ENCODE results near the gene HEPN1. TPM values are rescaled to one million over a fixed set of nuclear protein-coding genes. Genes with fewer than 3 reads are reported as not detected.

The HEPN1 gene
- total RNA-seq, 1 donor from 2014 or later = not detected

- DNase-seq (ENCODE audit: low spot score, unreplicated experiment) = no peak
- Mint-ChIP-seq H3K4me1 (ENCODE audit: low read depth) (no peaks in the 10 kb centered on the region), H3K9me3 (ENCODE audit: low read depth) (peaks cover 5% of the 10 kb centered on the region), H3K27me3 (peaks cover 60% of the 10 kb centered on the region), H3K4me3 (ENCODE audit: low read depth) (no peak overlapping the region), H3K27ac (no peak overlapping the region), H3K36me3 (ENCODE audit: insufficient read depth) (no peaks in the 10 kb centered on the region)
- TF ChIP-seq CTCF (IDR thresholded peaks at IDR 0.05; ENCODE audit: unreplicated experiment) = no peak
These were observed 16.4 kb upstream of the HEPN1 start for GRCh38 chr11:124902616-124903015.

GRCh38 chr11:124915541-124916369 is 3.3 kb upstream of the HEPN1 start:
- no peak overlapping the region for H3K4me3 Mint-ChIP-seq (ENCODE audit: low read depth)
- no peaks in the 10 kb centered on the region for H3K36me3 Mint-ChIP-seq (ENCODE audit: insufficient read depth)
- H3K27me3 Mint-ChIP-seq = peaks cover 26% of the 10 kb centered on the region

GRCh38 chr11:124916370-124916710 is 2.7 kb upstream of the HEPN1 start:
- H3K4me1 Mint-ChIP-seq (ENCODE audit: low read depth) = no peaks in the 10 kb centered on the region
- TF ChIP-seq CTCF (IDR thresholded peaks at IDR 0.05; ENCODE audit: unreplicated experiment) = no peak
- DNase-seq (ENCODE audit: low spot score, unreplicated experiment) = no peak
- H3K27ac Mint-ChIP-seq = no peak overlapping the region
- H3K9me3 Mint-ChIP-seq (ENCODE audit: low read depth) = peaks cover 5% of the 10 kb centered on the region
- H3K36me3 Mint-ChIP-seq (ENCODE audit: insufficient read depth) = no peaks in the 10 kb centered on the region
- H3K4me3 Mint-ChIP-seq (ENCODE audit: low read depth) = no peak overlapping the region
- peaks cover 26% of the 10 kb centered on the region for H3K27me3 Mint-ChIP-seq

More at GRCh38 chr11:124915541-124916369, 3.3 kb upstream of the HEPN1 start:
- Mint-ChIP-seq H3K9me3 (ENCODE audit: low read depth) (peaks cover 5% of the 10 kb centered on the region), H3K27ac (no peak overlapping the region), H3K4me1 (ENCODE audit: low read depth) (no peaks in the 10 kb centered on the region)
- TF ChIP-seq CTCF (IDR thresholded peaks at IDR 0.05; ENCODE audit: unreplicated experiment) = no peak
- DNase-seq (ENCODE audit: low spot score, unreplicated experiment) = no peak

- TF ChIP-seq CTCF (IDR thresholded peaks at IDR 0.05; ENCODE audit: unreplicated experiment) = no peak
- Mint-ChIP-seq H3K27me3 (peaks cover 26% of the 10 kb centered on the region), H3K4me1 (ENCODE audit: low read depth) (no peaks in the 10 kb centered on the region), H3K27ac (no peak overlapping the region), H3K4me3 (ENCODE audit: low read depth) (no peak overlapping the region), H3K36me3 (ENCODE audit: insufficient read depth) (no peaks in the 10 kb centered on the region), H3K9me3 (ENCODE audit: low read depth) (no peaks in the 10 kb centered on the region)
- no peak for DNase-seq (ENCODE audit: low spot score, unreplicated experiment)
These were observed 1.9 kb upstream of the HEPN1 start for GRCh38 chr11:124917115-124917637.

GRCh38 chr11:124919898-124920297 is 848 bp downstream of the HEPN1 start:
- DNase-seq (ENCODE audit: low spot score, unreplicated experiment) = no peak
- Mint-ChIP-seq H3K36me3 (ENCODE audit: insufficient read depth) (no peaks in the 10 kb centered on the region), H3K27me3 (peaks cover 43% of the 10 kb centered on the region), H3K4me3 (ENCODE audit: low read depth) (no peak overlapping the region), H3K4me1 (ENCODE audit: low read depth) (no peaks in the 10 kb centered on the region), H3K27ac (no peak overlapping the region), H3K9me3 (ENCODE audit: low read depth) (no peaks in the 10 kb centered on the region)
- no peak for TF ChIP-seq CTCF (IDR thresholded peaks at IDR 0.05; ENCODE audit: unreplicated experiment)
